RWPE1 (cell line): ENCODE measurements around the gene ARIH1.

Source experiments
- CTCF ChIA-PET: fragments of 350-600 bp; sonication (Branson Sonifier 250); formaldehyde crosslinking; extraction: SDS; loops from one replicate; lab custom pipeline; 2021; lab: Yijun Ruan, JAX
- POLR2A ChIA-PET: fragments of 400-600 bp; formaldehyde crosslinking; extraction: SDS; loops from one replicate; lab custom pipeline; 2020; ENCODE audit warnings: antibody characterized with exemption; ENCODE audit not compliant: low non-redundant PET; lab: Yijun Ruan, JAX
- DNase-seq: peaks from one replicate; pipeline ENCODE4 v3.0.0; 2012; ENCODE audit warnings: low spot score
- H3K27ac ChIP-seq: fragments of 450-650 bp; 2 replicates; pipeline ENCODE4 v1.5.1; 2017
- CTCF ChIP-seq: fragments of 450-650 bp; conservative IDR thresholded peaks from 2 replicates; pipeline ENCODE4 v1.5.1; 2017; ENCODE audit warnings: low read depth, mild to moderate bottlenecking

The ARIH1 gene

GRCh38 chr15:72516777-72517176 is 42.6 kb downstream of the ARIH1 start:
- CTCF ChIA-PET: interaction anchor here (1.3 kb wide), 1 partner anchor 10 kb away, joined by 4 read pairs; no protein-coding TSS in a partner anchor
- DNase-seq: no peak
- H3K27ac ChIP-seq: no peak overlapping the region
- no peak for TF ChIP-seq CTCF
- POLR2A ChIA-PET: no interaction called here

- ChIA-PET CTCF (interaction anchor here (0.7 kb wide), 1 partner anchor 24 kb away, joined by 5 read pairs; no protein-coding TSS in a partner anchor), POLR2A (no interaction called here)
- peak; percentile 6 for DNase-seq
- no peak overlapping the region for H3K27ac ChIP-seq
- TF ChIP-seq CTCF: no peak
Measured at GRCh38 chr15:72521682-72522081, 47.6 kb downstream of the ARIH1 start.

GRCh38 chr15:72532991-72533601 is 59.0 kb downstream of the ARIH1 start:
- H3K27ac ChIP-seq: no peak overlapping the region
- POLR2A ChIA-PET: no interaction called here
- CTCF ChIA-PET: interaction anchor here (1.5 kb wide), 1 partner anchor 37 kb away, joined by 3 read pairs; no protein-coding TSS in a partner anchor
- DNase-seq: no peak
- peak; percentile 54 for TF ChIP-seq CTCF

- no peak overlapping the region for H3K27ac ChIP-seq
- CTCF ChIA-PET: interaction anchor here (0.5 to 1.5 kb wide), 2 partner anchors 38 to 594 kb away, joined by 3 read pairs; no protein-coding TSS in a partner anchor
- DNase-seq: no peak
- no peak for TF ChIP-seq CTCF
- POLR2A ChIA-PET: no interaction called here
Measured at GRCh38 chr15:72534523-72534922, 60.4 kb downstream of the ARIH1 start.

GRCh38 chr15:72535911-72536310 is 61.8 kb downstream of the ARIH1 start:
- TF ChIP-seq CTCF: no peak
- no peak for DNase-seq
- POLR2A ChIA-PET: no interaction called here
- H3K27ac ChIP-seq: no peak overlapping the region
- CTCF ChIA-PET: no interaction called here

GRCh38 chr15:72536506-72536905 is 62.4 kb downstream of the ARIH1 start:
- no peak for TF ChIP-seq CTCF
- POLR2A ChIA-PET: no interaction called here
- DNase-seq: no peak
- H3K27ac ChIP-seq: no peak overlapping the region
- CTCF ChIA-PET: no interaction called here
